CD8-positive, alpha-beta memory T cell (primary cell): Measurements from ENCODE around the gene NTNG1. TPM values are rescaled to one million over a fixed set of nuclear protein-coding genes. Genes with fewer than 3 reads are reported as not detected.

Experiments
- CTCF ChIA-PET: fragments of 350-600 bp; sonication (Branson Sonifier 250); formaldehyde crosslinking; loops from one replicate; lab custom pipeline; 2021; ENCODE audit warnings: antibody characterized with exemption; lab: Charles Lee
- POLR2A ChIA-PET: fragments of 350-600 bp; sonication (Branson Sonifier 250); formaldehyde crosslinking; loops from one replicate; lab custom pipeline; 2021; ENCODE audit warnings: antibody characterized with exemption; lab: Charles Lee
- DNase-seq, 5 donors: peaks; one replicate each; pipeline versions ENCODE4 v3.0.0 to v3.0.0-alpha.2; 2020 to 2022; ENCODE audit warnings: mixed read lengths in 1 of 5
- H3K27ac ChIP-seq: one replicate; pipeline ENCODE4 v1.7.0; 2013; ENCODE audit warnings: low read depth, mild to moderate bottlenecking, low read length, moderate library complexity
- H3K27me3 ChIP-seq: 2 replicates; pipeline ENCODE4 v1.7.0; 2013; ENCODE audit warnings: low read length, mild to moderate bottlenecking; ENCODE audit not compliant: insufficient read depth, poor library complexity, severe bottlenecking
- H3K36me3 ChIP-seq: 2 replicates; pipeline ENCODE4 v1.7.0; 2013; ENCODE audit warnings: mild to moderate bottlenecking, low read length, moderate library complexity; ENCODE audit not compliant: insufficient read depth
- H3K4me1 ChIP-seq: 2 replicates; pipeline ENCODE4 v1.7.0; 2013; ENCODE audit warnings: mild to moderate bottlenecking, low read length, moderate library complexity; ENCODE audit not compliant: insufficient read depth
- H3K4me3 ChIP-seq: 2 replicates; pipeline ENCODE4 v1.7.0; 2013; ENCODE audit warnings: mild to moderate bottlenecking, low read length
- H3K9me3 ChIP-seq: 2 replicates; pipeline ENCODE4 v1.7.0; 2013; ENCODE audit warnings: mild to moderate bottlenecking, low read length
- H3K27ac Mint-ChIP-seq, 8 donors: one replicate each; pipeline ENCODE4 v1.8.0; 2020 to 2021; ENCODE audit warnings: mixed read lengths in 8 of 8, mild to moderate bottlenecking in 6 of 8, inconsistent platforms in 3 of 8, moderate library complexity in 3 of 8
- H3K27me3 Mint-ChIP-seq, 2 donors: one replicate each; pipeline ENCODE4 v1.8.0; 2020 to 2021; ENCODE audit warnings: mixed read lengths in 2 of 2, mild to moderate bottlenecking in 1 of 2, moderate library complexity in 1 of 2
- H3K36me3 Mint-ChIP-seq, 3 donors: one replicate each; pipeline ENCODE4 v1.8.0; 2020 to 2021; ENCODE audit warnings: mixed read lengths in 3 of 3, inconsistent platforms in 1 of 3, mild to moderate bottlenecking in 1 of 3
- H3K4me1 Mint-ChIP-seq, 3 donors: one replicate each; pipeline ENCODE4 v1.8.0; 2020 to 2021; ENCODE audit warnings: mixed read lengths in 3 of 3, inconsistent platforms in 1 of 3, mild to moderate bottlenecking in 1 of 3
- H3K4me3 Mint-ChIP-seq, 7 donors: one replicate each; pipeline ENCODE4 v1.8.0; 2020 to 2021; ENCODE audit warnings: mixed read lengths in 7 of 7, mild to moderate bottlenecking in 6 of 7, moderate library complexity in 4 of 7, inconsistent platforms in 2 of 7
- H3K9me3 Mint-ChIP-seq, 5 donors: one replicate each; pipeline ENCODE4 v1.8.0; 2020 to 2022; ENCODE audit warnings: mixed read lengths in 5 of 5, mild to moderate bottlenecking in 3 of 5, moderate library complexity in 2 of 5, inconsistent platforms in 1 of 5
- polyA plus RNA-seq: library from polyadenylated mRNA; unstranded; fragments of 300-500 nt; fragmentation: Illumina TruSeq; gene quantifications from one replicate; pipeline ENCODE4 v1.2.3, GENCODE V29; 2021
- total RNA-seq, 2 experiments: library from RNA; stranded (reverse); gene quantifications; one replicate each; pipeline ENCODE4 v1.2.3, GENCODE V29; 2021

NTNG1 gene
- total and polyA plus RNA-seq, 3 experiments from 2014 or later: not detected

DNA sequence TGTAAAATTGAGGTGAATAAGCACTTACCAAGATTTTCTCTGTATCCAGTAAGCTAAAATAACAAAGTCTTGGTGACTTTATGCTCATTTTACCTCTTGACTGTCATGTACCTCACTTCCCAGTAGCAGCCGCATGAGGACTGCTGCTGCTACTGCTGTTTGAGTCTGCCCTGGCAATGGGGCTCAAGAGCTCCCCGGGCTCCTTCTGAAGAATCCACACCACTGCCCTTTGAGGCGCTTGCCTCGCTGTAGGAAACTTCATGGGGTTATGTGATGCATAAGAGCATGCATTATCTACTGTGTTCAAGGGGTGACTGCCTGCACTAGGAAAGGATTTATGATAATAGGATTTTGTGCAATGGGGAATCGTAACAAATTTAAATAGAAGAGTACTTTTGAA, 113.5 kb downstream of the NTNG1 start:
- H3K27me3 ChIP-seq: no peaks in the 10 kb centered on the region
- no peaks in the 10 kb centered on the region for H3K4me1 Mint-ChIP-seq
- H3K4me1 ChIP-seq: no peaks in the 10 kb centered on the region
- H3K27ac ChIP-seq: no peak overlapping the region
- no peak overlapping the region for H3K27ac Mint-ChIP-seq
- H3K4me3 Mint-ChIP-seq: no peak overlapping the region
- H3K4me3 ChIP-seq: no peak overlapping the region
- no peaks in the 10 kb centered on the region for H3K36me3 Mint-ChIP-seq
- no peak for DNase-seq
- no peaks in the 10 kb centered on the region for H3K9me3 Mint-ChIP-seq
- ChIA-PET POLR2A (no interaction called here), CTCF (no interaction called here)
- H3K36me3 ChIP-seq: no peaks in the 10 kb centered on the region
- no peaks in the 10 kb centered on the region for H3K9me3 ChIP-seq
- no peaks in the 10 kb centered on the region for H3K27me3 Mint-ChIP-seq

DNA sequence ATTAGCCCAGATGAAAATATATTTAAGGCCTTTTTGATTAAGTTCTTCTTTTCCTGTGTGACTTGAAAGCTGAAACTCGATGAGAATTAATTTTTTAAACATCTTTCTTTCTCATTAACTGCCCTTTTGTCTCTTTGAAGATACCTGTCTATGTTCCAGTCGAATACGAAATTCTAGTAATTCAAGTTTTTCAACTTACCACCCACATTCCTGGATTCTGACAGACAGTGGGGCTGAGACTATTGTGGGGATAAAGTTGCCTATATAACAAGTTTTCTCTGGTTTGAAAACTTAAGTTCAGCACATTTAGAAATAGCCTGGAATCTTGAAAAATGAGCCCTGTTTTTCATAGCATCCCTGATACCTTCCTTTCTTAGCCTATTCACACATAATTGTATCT, 114.6 kb downstream of the NTNG1 start:
- no peak overlapping the region for H3K4me3 Mint-ChIP-seq
- H3K9me3 Mint-ChIP-seq: no peaks in the 10 kb centered on the region
- no peak overlapping the region for H3K27ac Mint-ChIP-seq
- no peaks in the 10 kb centered on the region for H3K9me3 ChIP-seq
- DNase-seq: no peak
- no peaks in the 10 kb centered on the region for H3K36me3 ChIP-seq
- H3K27me3 ChIP-seq: no peaks in the 10 kb centered on the region
- no peaks in the 10 kb centered on the region for H3K4me1 Mint-ChIP-seq
- POLR2A ChIA-PET: no interaction called here
- no peaks in the 10 kb centered on the region for H3K36me3 Mint-ChIP-seq
- CTCF ChIA-PET: no interaction called here
- H3K4me3 ChIP-seq: no peak overlapping the region
- H3K27me3 Mint-ChIP-seq: peaks cover 0 to under 1% of the 10 kb centered on the region in 2 donors
- no peak overlapping the region for H3K27ac ChIP-seq
- no peaks in the 10 kb centered on the region for H3K4me1 ChIP-seq

DNA sequence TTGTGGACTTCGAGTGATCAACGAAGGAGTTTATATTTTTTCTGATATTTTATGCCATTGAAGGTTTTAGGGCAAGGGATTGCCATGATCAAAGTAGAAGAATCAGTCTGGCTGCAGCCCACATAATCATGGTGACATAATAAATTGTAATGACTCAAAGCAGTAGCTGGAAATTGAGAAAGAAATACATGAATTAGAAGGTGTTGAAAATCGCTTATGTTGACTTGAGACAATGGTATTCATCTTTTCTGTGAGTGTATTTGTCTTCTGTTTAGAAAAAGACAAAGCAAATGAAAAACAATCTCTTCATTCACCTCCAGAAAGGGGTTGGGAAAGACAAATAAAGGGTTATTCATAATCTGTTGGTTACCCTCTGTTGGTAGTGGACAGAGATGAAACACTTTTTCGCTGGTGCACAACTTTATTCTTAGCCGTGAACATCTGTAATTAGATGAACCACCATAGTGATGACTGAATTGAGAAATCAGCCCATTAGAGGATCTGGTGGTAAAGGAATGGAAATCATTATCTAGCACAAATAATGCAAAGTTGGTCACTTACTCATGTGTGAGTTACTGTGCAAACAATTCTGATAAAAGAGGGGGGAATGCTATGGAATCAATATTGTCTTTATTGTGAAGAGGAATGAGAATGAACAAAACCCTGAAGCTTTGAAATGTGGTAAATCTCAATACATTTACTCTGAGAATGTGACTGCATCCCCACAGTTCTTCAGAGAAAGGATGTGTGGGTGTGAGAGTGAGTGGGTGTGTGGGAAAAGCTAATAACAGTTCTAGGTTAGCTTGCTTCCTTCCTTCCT, 121.8 kb downstream of the NTNG1 start:
- Mint-ChIP-seq H3K9me3 (peaks cover 0 to 3% (median 0%) of the 10 kb centered on the region in 5 donors), H3K27me3 (peaks cover 0 to 3% of the 10 kb centered on the region in 2 donors), H3K27ac (no peak overlapping the region), H3K4me3 (no peak overlapping the region), H3K36me3 (no peaks in the 10 kb centered on the region), H3K4me1 (no peaks in the 10 kb centered on the region)
- ChIA-PET POLR2A (no interaction called here), CTCF (no interaction called here)
- no peak for DNase-seq
- H3K9me3 ChIP-seq: no peaks in the 10 kb centered on the region
- no peaks in the 10 kb centered on the region for H3K36me3 ChIP-seq
- no peaks in the 10 kb centered on the region for H3K4me1 ChIP-seq
- no peak overlapping the region for H3K4me3 ChIP-seq
- H3K27me3 ChIP-seq: no peaks in the 10 kb centered on the region
- H3K27ac ChIP-seq: no peak overlapping the region

DNA sequence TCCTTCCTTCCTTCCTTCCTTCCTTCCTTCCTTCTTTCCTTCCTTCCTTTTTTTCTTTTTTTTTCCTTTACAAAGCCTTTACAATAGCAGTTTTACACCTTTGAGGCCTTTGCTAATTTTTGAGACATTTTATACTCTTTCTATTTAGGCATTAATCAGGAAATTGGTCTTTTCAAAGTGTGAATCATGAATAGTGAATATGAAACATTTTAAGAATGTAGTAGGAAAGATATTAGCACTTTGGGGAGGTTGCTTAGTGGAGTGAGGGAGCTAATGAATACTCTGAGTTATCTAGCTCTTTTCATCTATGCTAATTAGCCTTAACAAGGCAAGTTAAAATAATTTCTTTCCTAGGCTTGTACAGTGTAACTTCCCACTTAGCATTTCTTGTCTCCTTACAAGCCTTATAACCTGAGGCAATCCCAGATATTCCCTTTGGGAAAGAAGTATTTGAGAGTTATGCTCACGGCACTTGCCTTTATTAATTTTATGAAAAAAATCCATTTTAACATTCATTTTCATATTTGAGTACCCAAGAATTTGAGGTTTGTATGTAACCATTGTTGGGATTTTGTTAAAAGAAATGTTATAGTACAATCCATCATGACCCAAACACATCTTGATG, 122.6 kb downstream of the NTNG1 start:
- H3K4me1 ChIP-seq: no peaks in the 10 kb centered on the region
- no peak overlapping the region for H3K4me3 ChIP-seq
- H3K36me3 ChIP-seq: no peaks in the 10 kb centered on the region
- no peak overlapping the region for H3K27ac ChIP-seq
- peaks cover 0 to 3% of the 10 kb centered on the region in 2 donors for H3K27me3 Mint-ChIP-seq
- ChIA-PET CTCF (no interaction called here), POLR2A (no interaction called here)
- H3K4me3 Mint-ChIP-seq: no peak overlapping the region
- DNase-seq: no peak
- no peaks in the 10 kb centered on the region for H3K9me3 ChIP-seq
- peaks cover 0 to 3% (median 0%) of the 10 kb centered on the region in 5 donors for H3K9me3 Mint-ChIP-seq
- H3K27ac Mint-ChIP-seq: no peak overlapping the region
- no peaks in the 10 kb centered on the region for H3K27me3 ChIP-seq
- H3K36me3 Mint-ChIP-seq: no peaks in the 10 kb centered on the region
- H3K4me1 Mint-ChIP-seq: no peaks in the 10 kb centered on the region

DNA sequence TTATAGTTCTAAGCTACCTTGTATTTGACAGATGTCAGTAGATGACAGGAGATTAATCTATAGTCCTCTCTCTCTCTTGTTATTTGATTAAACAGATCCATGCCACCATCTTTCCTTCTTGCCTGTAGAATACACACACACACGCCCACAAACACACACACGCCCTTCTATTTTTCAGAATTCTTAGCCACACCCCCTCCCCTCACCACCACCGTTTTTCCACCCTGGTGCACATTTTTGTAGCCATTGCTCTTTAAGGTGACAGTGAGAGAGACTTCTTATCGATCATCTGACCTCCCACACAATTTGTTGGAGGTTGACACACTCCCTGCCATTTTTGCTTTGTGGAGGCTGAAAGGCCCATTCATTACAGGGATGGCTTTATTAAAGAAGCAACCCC, 123.2 kb downstream of the NTNG1 start:
- ChIA-PET CTCF (no interaction called here), POLR2A (no interaction called here)
- DNase-seq: no peak
- no peak overlapping the region for H3K27ac Mint-ChIP-seq
- H3K27me3 Mint-ChIP-seq: peaks cover 0 to 3% of the 10 kb centered on the region in 2 donors
- no peak overlapping the region for H3K27ac ChIP-seq
- no peaks in the 10 kb centered on the region for H3K27me3 ChIP-seq
- no peaks in the 10 kb centered on the region for H3K36me3 ChIP-seq
- H3K4me3 Mint-ChIP-seq: no peak overlapping the region
- no peak overlapping the region for H3K4me3 ChIP-seq
- peaks cover 0 to 3% (median 0%) of the 10 kb centered on the region in 5 donors for H3K9me3 Mint-ChIP-seq
- H3K36me3 Mint-ChIP-seq: no peaks in the 10 kb centered on the region
- H3K9me3 ChIP-seq: no peaks in the 10 kb centered on the region
- H3K4me1 ChIP-seq: no peaks in the 10 kb centered on the region
- no peaks in the 10 kb centered on the region for H3K4me1 Mint-ChIP-seq

DNA sequence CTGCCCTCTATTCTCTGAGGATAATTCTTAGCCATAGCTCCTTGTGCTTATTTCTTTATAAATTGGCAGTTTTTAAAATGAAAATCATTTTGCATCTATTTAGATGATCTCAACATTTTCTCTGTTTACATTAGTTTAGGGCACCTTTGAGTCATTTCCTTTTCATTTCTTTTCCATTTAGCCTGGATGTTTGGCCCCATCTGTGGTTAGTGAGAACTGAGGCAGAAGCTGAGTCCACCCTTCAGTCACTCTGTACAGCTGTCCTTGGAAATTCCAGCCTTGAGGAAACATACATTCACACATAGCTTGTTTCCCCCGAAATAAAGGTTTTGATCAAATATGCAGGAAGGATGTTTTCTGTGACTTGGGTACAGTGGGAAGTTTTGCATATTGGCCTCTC, 123.7 kb downstream of the NTNG1 start:
- peaks cover 0 to 3% of the 10 kb centered on the region in 2 donors for H3K27me3 Mint-ChIP-seq
- Histone ChIP-seq H3K9me3 (no peaks in the 10 kb centered on the region), H3K36me3 (no peaks in the 10 kb centered on the region), H3K4me3 (no peak overlapping the region), H3K27me3 (no peaks in the 10 kb centered on the region), H3K4me1 (no peaks in the 10 kb centered on the region), H3K27ac (no peak overlapping the region)
- POLR2A ChIA-PET: no interaction called here
- H3K9me3 Mint-ChIP-seq: peaks cover 0 to 3% (median 0%) of the 10 kb centered on the region in 5 donors
- H3K4me3 Mint-ChIP-seq: no peak overlapping the region
- H3K4me1 Mint-ChIP-seq: no peaks in the 10 kb centered on the region
- H3K27ac Mint-ChIP-seq: no peak overlapping the region
- DNase-seq: no peak
- CTCF ChIA-PET: no interaction called here
- no peaks in the 10 kb centered on the region for H3K36me3 Mint-ChIP-seq

DNA sequence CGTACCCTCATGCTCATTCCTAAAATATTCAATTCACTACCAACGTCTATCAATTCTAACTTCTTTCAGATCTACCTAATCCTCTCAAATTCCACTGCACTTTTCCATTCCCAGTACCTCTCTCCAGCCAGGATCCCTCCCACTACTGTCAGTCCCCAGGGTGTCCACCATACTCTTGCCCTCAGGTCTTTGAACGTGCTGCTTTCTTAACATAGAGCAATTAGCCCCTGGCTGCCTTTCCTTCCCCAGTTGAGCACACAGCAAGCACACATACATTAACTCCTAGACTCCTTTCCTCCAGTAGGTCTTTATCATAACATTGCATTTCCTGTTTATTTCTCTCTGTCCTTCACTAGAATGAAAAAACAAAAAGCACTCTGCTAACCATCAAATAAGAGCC, 126.7 kb downstream of the NTNG1 start:
- Mint-ChIP-seq H3K9me3 (no peaks in the 10 kb centered on the region), H3K27ac (no peak overlapping the region), H3K27me3 (no peaks in the 10 kb centered on the region), H3K4me3 (no peak overlapping the region), H3K36me3 (no peaks in the 10 kb centered on the region), H3K4me1 (no peaks in the 10 kb centered on the region)
- ChIA-PET CTCF (no interaction called here), POLR2A (no interaction called here)
- no peak for DNase-seq
- Histone ChIP-seq H3K9me3 (no peaks in the 10 kb centered on the region), H3K36me3 (no peaks in the 10 kb centered on the region), H3K27ac (no peak overlapping the region), H3K4me3 (no peak overlapping the region), H3K27me3 (no peaks in the 10 kb centered on the region), H3K4me1 (no peaks in the 10 kb centered on the region)

DNA sequence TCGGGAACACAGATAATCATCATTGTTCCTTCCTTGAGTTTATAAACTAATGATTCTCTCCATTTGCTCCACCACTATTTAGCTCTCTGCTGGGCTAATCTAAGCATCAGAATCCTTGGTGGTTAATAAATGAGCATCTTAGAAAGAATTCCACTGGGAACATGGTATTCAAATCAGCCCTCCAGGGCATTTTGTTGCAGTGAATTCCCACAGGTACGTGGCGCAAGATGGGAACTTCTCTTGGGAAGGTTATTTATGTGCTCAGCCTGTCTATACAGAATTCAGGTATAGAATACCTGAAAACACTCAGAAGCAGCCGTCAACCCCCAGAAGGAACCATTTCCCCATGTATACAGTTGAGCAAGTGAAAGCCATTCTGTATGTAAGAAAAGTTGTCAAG, 131.5 kb downstream of the NTNG1 start:
- no peaks in the 10 kb centered on the region for H3K36me3 Mint-ChIP-seq
- peaks cover 0 to 3% (median 0%) of the 10 kb centered on the region in 5 donors for H3K9me3 Mint-ChIP-seq
- H3K9me3 ChIP-seq: no peaks in the 10 kb centered on the region
- ChIA-PET POLR2A (no interaction called here), CTCF (no interaction called here)
- H3K36me3 ChIP-seq: no peaks in the 10 kb centered on the region
- H3K4me3 ChIP-seq: no peak overlapping the region
- no peaks in the 10 kb centered on the region for H3K4me1 ChIP-seq
- no peak overlapping the region for H3K4me3 Mint-ChIP-seq
- H3K27ac ChIP-seq: no peak overlapping the region
- H3K27me3 Mint-ChIP-seq: peaks cover 0 to 8% of the 10 kb centered on the region in 2 donors
- H3K27ac Mint-ChIP-seq: no peak overlapping the region
- H3K4me1 Mint-ChIP-seq: peaks cover 7 to 15% (median 7%) of the 10 kb centered on the region in 3 donors
- no peak for DNase-seq
- no peaks in the 10 kb centered on the region for H3K27me3 ChIP-seq
